Effector memory CD4-positive, alpha-beta T cell (primary cell): ENCODE data around the gene GAREM2.

Source experiments
- DNase-seq, 3 donors: peaks; one replicate each; pipeline ENCODE4 v3.0.0-alpha.2; 2020
- H3K27ac ChIP-seq: 2 replicates; pipeline ENCODE4 v1.7.0; 2013; ENCODE audit warnings: mild to moderate bottlenecking, low read length, moderate library complexity; ENCODE audit not compliant: insufficient read depth, poor library complexity, severe bottlenecking
- H3K27me3 ChIP-seq: replicated peaks from 2 replicates; pipeline ENCODE4 v1.7.0; 2013; ENCODE audit warnings: mild to moderate bottlenecking, low read length; ENCODE audit not compliant: insufficient read depth, control insufficient read depth, poor library complexity, severe bottlenecking
- H3K36me3 ChIP-seq: 2 replicates; pipeline ENCODE4 v1.7.0; 2013; ENCODE audit warnings: mild to moderate bottlenecking, low read length, moderate library complexity; ENCODE audit not compliant: control insufficient read depth, insufficient read depth
- H3K4me1 ChIP-seq: 2 replicates; pipeline ENCODE4 v1.7.0; 2013; ENCODE audit warnings: low read length, mild to moderate bottlenecking; ENCODE audit not compliant: control insufficient read depth, insufficient read depth, poor library complexity, severe bottlenecking
- H3K4me3 ChIP-seq: 2 replicates; pipeline ENCODE4 v1.7.0; 2013; ENCODE audit warnings: low read length, low read depth, mild to moderate bottlenecking; ENCODE audit not compliant: insufficient read depth, poor library complexity, severe bottlenecking
- H3K9me3 ChIP-seq: 2 replicates; pipeline ENCODE4 v1.7.0; 2013; ENCODE audit warnings: mild to moderate bottlenecking, low read length, moderate library complexity; ENCODE audit not compliant: control insufficient read depth
- total RNA-seq, 3 donors: gene quantifications; one replicate each; lab custom pipeline; 2026; lab: John Stamatoyannopoulos, UW

Gene GAREM2
- total RNA-seq = 3.5 to 4.3 (median 3.9) reads per million in 3 donors

- Histone ChIP-seq H3K27me3 (peaks cover 23% of the 10 kb centered on the region), H3K4me1 (peaks cover 9% of the 10 kb centered on the region), H3K36me3 (no peaks in the 10 kb centered on the region), H3K9me3 (no peaks in the 10 kb centered on the region), H3K4me3 (peak within 1 kb of the TSS; percentile 51), H3K27ac (no peak within 1 kb of the TSS)
- no peak for DNase-seq
Measured at GRCh38 chr2:26172871-26173775, at the start of gene GAREM2. TSS of gene GAREM2 (plus strand) at chr2:26173088. CDS start at chr2:26173221, 133 bp downstream.

- Histone ChIP-seq H3K27me3 (no peaks in the 10 kb centered on the region), H3K27ac (no peak overlapping the region), H3K36me3 (peaks cover 6% of the 10 kb centered on the region), H3K4me3 (no peak overlapping the region), H3K9me3 (no peaks in the 10 kb centered on the region), H3K4me1 (no peaks in the 10 kb centered on the region)
- DNase-seq = no peak
Measured at GRCh38 chr2:26123426-26123825, 49.5 kb upstream of the GAREM2 start.

GRCh38 chr2:26126074-26126473 lies 46.8 kb upstream of the GAREM2 start:
- Histone ChIP-seq H3K27me3 (no peaks in the 10 kb centered on the region), H3K4me1 (no peaks in the 10 kb centered on the region), H3K27ac (no peak overlapping the region), H3K4me3 (no peak overlapping the region), H3K36me3 (peaks cover 11% of the 10 kb centered on the region), H3K9me3 (no peaks in the 10 kb centered on the region)
- DNase-seq = no peak

- H3K4me3 ChIP-seq = no peak overlapping the region
- DNase-seq = no peak
- no peaks in the 10 kb centered on the region for H3K4me1 ChIP-seq
- H3K36me3 ChIP-seq = peaks cover 11% of the 10 kb centered on the region
- no peaks in the 10 kb centered on the region for H3K27me3 ChIP-seq
- H3K9me3 ChIP-seq = no peaks in the 10 kb centered on the region
- H3K27ac ChIP-seq = no peak overlapping the region
Measured at GRCh38 chr2:26128176-26128575, 44.7 kb upstream of the GAREM2 start.

- H3K27me3 ChIP-seq = no peaks in the 10 kb centered on the region
- H3K4me1 ChIP-seq = no peaks in the 10 kb centered on the region
- no peak overlapping the region for H3K27ac ChIP-seq
- H3K4me3 ChIP-seq = no peak overlapping the region
- DNase-seq = no peak
- peaks cover 11% of the 10 kb centered on the region for H3K36me3 ChIP-seq
- H3K9me3 ChIP-seq = no peaks in the 10 kb centered on the region
Measured at GRCh38 chr2:26130763-26131162, 42.1 kb upstream of the GAREM2 start.

- no peaks in the 10 kb centered on the region for H3K4me1 ChIP-seq
- H3K9me3 ChIP-seq = no peaks in the 10 kb centered on the region
- H3K27me3 ChIP-seq = no peaks in the 10 kb centered on the region
- no peaks in the 10 kb centered on the region for H3K36me3 ChIP-seq
- DNase-seq = no peak
- H3K4me3 ChIP-seq = no peak overlapping the region
- H3K27ac ChIP-seq = no peak overlapping the region
Measured at GRCh38 chr2:26136451-26136850, 36.4 kb upstream of the GAREM2 start.

- no peak for DNase-seq
- Histone ChIP-seq H3K4me3 (no peak overlapping the region), H3K27ac (no peak overlapping the region), H3K4me1 (no peaks in the 10 kb centered on the region), H3K9me3 (no peaks in the 10 kb centered on the region), H3K27me3 (no peaks in the 10 kb centered on the region), H3K36me3 (no peaks in the 10 kb centered on the region)
Measured at GRCh38 chr2:26139269-26140183, 33.4 kb upstream of the GAREM2 start.

GRCh38 chr2:26141145-26141769 lies 31.6 kb upstream of the GAREM2 start:
- no peak for DNase-seq
- H3K4me1 ChIP-seq = no peaks in the 10 kb centered on the region
- H3K27me3 ChIP-seq = no peaks in the 10 kb centered on the region
- H3K4me3 ChIP-seq = no peak overlapping the region
- no peak overlapping the region for H3K27ac ChIP-seq
- no peaks in the 10 kb centered on the region for H3K36me3 ChIP-seq
- no peaks in the 10 kb centered on the region for H3K9me3 ChIP-seq

- Histone ChIP-seq H3K36me3 (no peaks in the 10 kb centered on the region), H3K4me3 (no peak overlapping the region), H3K27me3 (no peaks in the 10 kb centered on the region), H3K9me3 (no peaks in the 10 kb centered on the region), H3K4me1 (no peaks in the 10 kb centered on the region), H3K27ac (no peak overlapping the region)
- DNase-seq = no peak
Measured at GRCh38 chr2:26144031-26144430, 28.9 kb upstream of the GAREM2 start.
